GM21515 (cell line): ENCODE data around the gene SLC8A2.
A peak's percentile ranks its signal among the peaks of the same experiment; 100 is the strongest.
"Not testable (repeated sequence)": the region's sequence is repeated elsewhere in the genome, so short reads cannot be mapped to it uniquely, and the experiment has no call there.

Source experiments
- ATAC-seq: cut with Tn5 transposase; IDR thresholded peaks from one replicate; pipeline ENCODE4 v1.9.1; 2021; ENCODE audit not compliant: unreplicated experiment

SLC8A2 gene

GRCh38 chr19:47489072-47489914, 17.6 kb upstream of the SLC8A2 start:
- ATAC-seq = no peak

GRCh38 chr19:47487551-47488515, 16.1 kb upstream of the SLC8A2 start:
- ATAC-seq = no peak

GRCh38 chr19:47486900-47487299, 15.2 kb upstream of the SLC8A2 start:
- no peak for ATAC-seq

- ATAC-seq = not testable (repeated sequence)
Measured at GRCh38 chr19:47486220-47486619, 14.5 kb upstream of the SLC8A2 start.

- ATAC-seq = no peak
Measured at GRCh38 chr19:47485210-47485609, 13.5 kb upstream of the SLC8A2 start.

GRCh38 chr19:47483800-47484690, 12.4 kb upstream of the SLC8A2 start, which contains the start of gene KPTN:
Gene KPTN, minus strand, starts transcription at chr19:47484219. Its CDS starts 59 bp downstream, at chr19:47484160.
- peak; percentile 70 for ATAC-seq

GRCh38 chr19:47483200-47483599, 11.5 kb upstream of the SLC8A2 start:
- ATAC-seq = no peak

GRCh38 chr19:47481460-47482052, 9.9 kb upstream of the SLC8A2 start:
- ATAC-seq = no peak

- no peak for ATAC-seq
Measured at GRCh38 chr19:47480658-47481057, 9.0 kb upstream of the SLC8A2 start.

GRCh38 chr19:47479701-47480503, 8.2 kb upstream of the SLC8A2 start:
- ATAC-seq = no peak

- ATAC-seq = no peak
Measured at GRCh38 chr19:47476438-47476972, 4.8 kb upstream of the SLC8A2 start.

- ATAC-seq = no peak
Measured at GRCh38 chr19:47475465-47475864, 3.8 kb upstream of the SLC8A2 start.

- no peak for ATAC-seq
Measured at GRCh38 chr19:47473336-47473735, 1.6 kb upstream of the SLC8A2 start.

GRCh38 chr19:47471381-47471732, 336 bp downstream of the SLC8A2 start:
- ATAC-seq = no peak

GRCh38 chr19:47470447-47471195, 1.1 kb downstream of the SLC8A2 start:
- ATAC-seq = no peak

GRCh38 chr19:47469719-47470118, 2.0 kb downstream of the SLC8A2 start:
- no peak for ATAC-seq

- ATAC-seq = no peak
Measured at GRCh38 chr19:47469363-47469700, 2.4 kb downstream of the SLC8A2 start.

- ATAC-seq = no peak
Measured at GRCh38 chr19:47467914-47468313, 3.8 kb downstream of the SLC8A2 start.

GRCh38 chr19:47465957-47466356, 5.7 kb downstream of the SLC8A2 start:
- ATAC-seq = no peak
